Endodermal cell (in vitro differentiated cells): ENCODE results near the gene TCIRG1. TPM values are rescaled to one million over a fixed set of nuclear protein-coding genes. Genes with fewer than 3 reads are reported as not detected.

Experiments
- DNase-seq: peaks from one replicate; pipeline ENCODE4 v3.0.0-alpha.2; 2017
- H3K27ac ChIP-seq: 2 replicates; pipeline ENCODE4 v1.5.1; 2013; ENCODE audit warnings: mild to moderate bottlenecking, low read depth, low read length, moderate library complexity
- H3K27me3 ChIP-seq: 2 replicates; pipeline ENCODE4 v1.6.1; 2013; ENCODE audit warnings: mild to moderate bottlenecking, low read length, moderate library complexity; ENCODE audit not compliant: insufficient read depth, control insufficient read depth, poor library complexity, severe bottlenecking
- H3K36me3 ChIP-seq: 2 replicates; pipeline ENCODE4 v1.7.0; 2013; ENCODE audit warnings: mild to moderate bottlenecking, low read length, moderate library complexity; ENCODE audit not compliant: control insufficient read depth, insufficient read depth
- H3K4me1 ChIP-seq: one replicate; pipeline ENCODE4 v1.7.0; 2013; ENCODE audit warnings: low read length; ENCODE audit not compliant: control insufficient read depth, insufficient read depth
- H3K4me3 ChIP-seq: 2 replicates; pipeline ENCODE4 v1.5.1; 2013; ENCODE audit warnings: mild to moderate bottlenecking, low read length, moderate library complexity
- H3K9ac ChIP-seq: 2 replicates; pipeline ENCODE4 v1.6.1; 2013; ENCODE audit warnings: mild to moderate bottlenecking, low read length, moderate library complexity; ENCODE audit not compliant: poor library complexity, severe bottlenecking; ENCODE audit errors: extremely low read depth
- H3K9me3 ChIP-seq: 2 replicates; pipeline ENCODE4 v1.6.1; 2013; ENCODE audit warnings: mild to moderate bottlenecking, low read length, moderate library complexity; ENCODE audit not compliant: control insufficient read depth
- H3K27ac Mint-ChIP-seq: 2 replicates; pipeline ENCODE4 v1.8.0; 2020; ENCODE audit warnings: mixed read lengths
- H3K27me3 Mint-ChIP-seq: 2 replicates; pipeline ENCODE4 v1.8.0; 2021; ENCODE audit warnings: mild to moderate bottlenecking, mixed read lengths; ENCODE audit not compliant: insufficient read depth
- H3K36me3 Mint-ChIP-seq: 2 replicates; pipeline ENCODE4 v1.8.0; 2020; ENCODE audit warnings: low read depth, mixed read lengths
- H3K4me1 Mint-ChIP-seq: 2 replicates; pipeline ENCODE4 v1.8.0; 2020; ENCODE audit warnings: mixed read lengths
- H3K4me3 Mint-ChIP-seq: 2 replicates; pipeline ENCODE4 v1.8.0; 2020; ENCODE audit warnings: mild to moderate bottlenecking, moderate library complexity, mixed read lengths
- H3K9me3 Mint-ChIP-seq: 2 replicates; pipeline ENCODE4 v1.8.0; 2020; ENCODE audit warnings: mild to moderate bottlenecking, mixed read lengths
- WGBS, 2 experiments: methylation state at CpG; one replicate each; pipeline versions ENCODE4 v1.1.5 to v1.1.7; 2013; ENCODE audit warnings: missing lambda C conversion rate in 2 of 2, mixed read lengths in 1 of 2; ENCODE audit not compliant: insufficient coverage in 1 of 2, insufficient read length in 1 of 2; 5-methylcytosine and 5-hydroxymethylcytosine counted together
- total RNA-seq, 2 donors: library from RNA; stranded (reverse); fragmentation: NEBNext Ultra II Directional in 1 of 2; extraction: Animal tissue kit (Norgen Biotek cat#: 25700) in 1 of 2; gene quantifications; 2 replicates in 1 of 2; 3 replicates in 1 of 2; pipeline ENCODE4 v1.2.1, GENCODE V29; 2021
- TF ChIP-seq, protein P1 (sequence below): fragments of 200-600 bp; sonication (generic); conservative IDR thresholded peaks from 2 replicates; pipeline ENCODE4 v1.5.0; 2021; ENCODE audit warnings: antibody characterized with exemption, mild to moderate bottlenecking

TCIRG1 gene
- total RNA-seq, 2 donors from 2014 or later, result 61.6 to 70.4 TPM

DNA sequence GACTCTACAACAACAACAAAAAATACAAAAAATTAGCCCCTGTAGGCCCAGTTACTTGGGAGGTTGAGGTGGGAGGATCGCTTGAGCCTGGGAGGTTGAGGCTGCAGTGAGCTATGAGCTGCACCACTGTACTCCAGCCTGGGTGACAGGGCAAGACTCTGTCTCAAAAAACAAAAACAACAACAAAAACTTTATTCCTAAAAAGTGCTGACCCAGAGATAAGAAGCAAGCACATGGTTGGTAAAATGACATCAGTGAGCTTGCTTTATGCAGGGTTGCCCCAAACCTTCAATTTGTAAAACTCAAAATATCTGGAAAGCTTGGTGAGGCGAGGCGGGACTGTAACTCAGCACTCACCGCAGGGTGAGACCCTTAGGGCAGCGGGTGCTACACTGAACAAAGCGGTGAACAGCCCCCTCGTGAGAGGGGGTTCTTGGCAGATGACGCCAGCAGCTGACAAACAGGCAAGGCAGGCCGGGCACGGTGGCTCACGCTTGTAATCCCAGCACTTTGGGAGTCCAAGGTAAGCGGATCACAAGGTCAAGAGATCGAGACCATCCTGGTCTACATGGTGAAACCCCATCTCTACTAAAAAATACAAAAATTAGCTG lies 3.5 kb upstream of the TCIRG1 start:
- 84 to 90% methylated on average over 12 to 13 of the region's 13 CpGs for WGBS, 2 experiments
- no peak overlapping the region for H3K4me3 Mint-ChIP-seq

DNA sequence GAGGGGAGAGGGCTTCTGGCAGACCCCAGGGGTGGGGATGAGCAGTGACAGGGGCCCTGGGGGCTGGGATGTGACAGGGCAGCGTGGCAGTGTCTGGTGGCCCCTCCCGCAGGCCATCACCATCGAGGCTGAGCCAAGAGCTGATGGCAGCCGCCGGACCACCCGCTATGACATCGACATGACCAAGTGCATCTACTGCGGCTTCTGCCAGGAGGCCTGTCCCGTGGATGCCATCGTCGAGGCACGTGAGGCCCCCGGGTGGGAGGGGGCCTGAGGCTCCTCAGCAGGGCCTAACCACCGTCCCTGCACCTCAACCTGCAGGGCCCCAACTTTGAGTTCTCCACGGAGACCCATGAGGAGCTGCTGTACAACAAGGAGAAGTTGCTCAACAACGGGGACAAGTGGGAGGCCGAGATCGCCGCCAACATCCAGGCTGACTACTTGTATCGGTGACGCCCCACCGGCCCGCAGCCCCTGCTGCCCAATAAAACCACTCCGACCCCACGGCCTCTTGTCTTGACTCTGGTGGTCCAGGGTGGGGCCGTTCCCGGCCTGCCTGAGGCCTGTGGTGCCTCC lies 2.6 kb upstream of the TCIRG1 start:
- peaks cover 16% of the 10 kb centered on the region for H3K36me3 Mint-ChIP-seq
- no peak for DNase-seq
- WGBS, 2 experiments, result 89 to 93% methylated on average over 24 to 27 of the region's 27 CpGs
- no peak overlapping the region for H3K9ac ChIP-seq
- no peaks in the 10 kb centered on the region for H3K9me3 ChIP-seq
- peaks cover 26% of the 10 kb centered on the region for H3K36me3 ChIP-seq
- no peak overlapping the region for H3K27ac Mint-ChIP-seq
- H3K4me1 ChIP-seq, result peaks cover 9% of the 10 kb centered on the region
- H3K9me3 Mint-ChIP-seq, result no peaks in the 10 kb centered on the region
- H3K27me3 Mint-ChIP-seq, result no peaks in the 10 kb centered on the region
- H3K4me1 Mint-ChIP-seq, result peaks cover 7% of the 10 kb centered on the region
- TF ChIP-seq, protein P1, sequence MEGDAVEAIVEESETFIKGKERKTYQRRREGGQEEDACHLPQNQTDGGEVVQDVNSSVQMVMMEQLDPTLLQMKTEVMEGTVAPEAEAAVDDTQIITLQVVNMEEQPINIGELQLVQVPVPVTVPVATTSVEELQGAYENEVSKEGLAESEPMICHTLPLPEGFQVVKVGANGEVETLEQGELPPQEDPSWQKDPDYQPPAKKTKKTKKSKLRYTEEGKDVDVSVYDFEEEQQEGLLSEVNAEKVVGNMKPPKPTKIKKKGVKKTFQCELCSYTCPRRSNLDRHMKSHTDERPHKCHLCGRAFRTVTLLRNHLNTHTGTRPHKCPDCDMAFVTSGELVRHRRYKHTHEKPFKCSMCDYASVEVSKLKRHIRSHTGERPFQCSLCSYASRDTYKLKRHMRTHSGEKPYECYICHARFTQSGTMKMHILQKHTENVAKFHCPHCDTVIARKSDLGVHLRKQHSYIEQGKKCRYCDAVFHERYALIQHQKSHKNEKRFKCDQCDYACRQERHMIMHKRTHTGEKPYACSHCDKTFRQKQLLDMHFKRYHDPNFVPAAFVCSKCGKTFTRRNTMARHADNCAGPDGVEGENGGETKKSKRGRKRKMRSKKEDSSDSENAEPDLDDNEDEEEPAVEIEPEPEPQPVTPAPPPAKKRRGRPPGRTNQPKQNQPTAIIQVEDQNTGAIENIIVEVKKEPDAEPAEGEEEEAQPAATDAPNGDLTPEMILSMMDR, result no peak
- H3K27me3 ChIP-seq, result no peaks in the 10 kb centered on the region
- H3K4me3 Mint-ChIP-seq, result no peak overlapping the region
- no peak overlapping the region for H3K4me3 ChIP-seq
- H3K27ac ChIP-seq, result no peak overlapping the region

More for the DNA sequence above, 3.5 kb upstream of the TCIRG1 start:
- Mint-ChIP-seq H3K27ac (no peak overlapping the region), H3K4me1 (peaks cover 7% of the 10 kb centered on the region), H3K36me3 (peaks cover 16% of the 10 kb centered on the region), H3K27me3 (no peaks in the 10 kb centered on the region), H3K9me3 (no peaks in the 10 kb centered on the region)
- peaks cover 26% of the 10 kb centered on the region for H3K36me3 ChIP-seq
- no peaks in the 10 kb centered on the region for H3K27me3 ChIP-seq
- no peak for DNase-seq
- H3K27ac ChIP-seq, result no peak overlapping the region
- H3K4me3 ChIP-seq, result no peak overlapping the region
- TF ChIP-seq, protein P1, result no peak
- H3K9ac ChIP-seq, result no peak overlapping the region
- no peaks in the 10 kb centered on the region for H3K9me3 ChIP-seq
- peaks cover 9% of the 10 kb centered on the region for H3K4me1 ChIP-seq

DNA sequence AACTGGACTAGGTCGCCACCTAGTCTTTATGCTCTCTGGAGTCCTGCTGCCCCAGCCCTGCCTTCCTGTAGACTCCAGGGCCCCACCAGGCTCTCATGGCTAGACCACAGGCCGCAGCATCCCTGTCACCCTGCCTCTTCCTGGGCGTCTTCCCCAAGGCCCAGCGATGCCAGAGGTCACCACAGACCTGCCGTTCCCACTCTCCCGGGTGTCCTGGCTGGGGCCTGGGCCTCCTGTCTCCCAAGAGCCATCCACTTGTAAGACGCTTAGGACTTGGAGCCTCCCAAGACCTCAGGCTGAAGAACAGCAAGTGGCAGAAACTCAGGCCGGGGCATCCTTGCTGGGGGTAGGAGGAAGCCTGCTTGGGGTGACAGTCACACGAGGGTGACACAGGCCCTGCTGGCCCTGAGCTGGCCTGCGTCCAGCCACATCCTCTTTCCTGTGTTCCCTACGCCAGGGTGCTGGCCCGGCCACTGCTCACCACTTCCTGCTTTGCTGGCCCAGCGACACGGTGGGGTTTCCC lies 2.0 kb upstream of the TCIRG1 start:
- Histone ChIP-seq H3K9me3 (no peaks in the 10 kb centered on the region), H3K9ac (no peak overlapping the region), H3K4me3 (no peak overlapping the region), H3K4me1 (peaks cover 9% of the 10 kb centered on the region), H3K27ac (no peak overlapping the region), H3K27me3 (no peaks in the 10 kb centered on the region), H3K36me3 (peaks cover 26% of the 10 kb centered on the region)
- no peak for DNase-seq
- WGBS, 2 experiments, result 93 to 95% methylated on average over 8 to 14 of the region's 14 CpGs
- Mint-ChIP-seq H3K36me3 (peaks cover 13% of the 10 kb centered on the region), H3K27me3 (no peaks in the 10 kb centered on the region), H3K9me3 (no peaks in the 10 kb centered on the region), H3K4me3 (no peak overlapping the region), H3K4me1 (peaks cover 5% of the 10 kb centered on the region), H3K27ac (no peak overlapping the region)
- TF ChIP-seq, protein P1, result no peak
